WERI-Rb-1 (cell line): ENCODE measurements around the gene PLPP3.

Experiments
- DNase-seq: peaks from one replicate; pipeline ENCODE4 v3.0.0-alpha.2; 2020
- H3K27ac ChIP-seq: fragments of 250-450 bp; sonication (Bioruptor Pico); 2 replicates; pipeline ENCODE4 v1.5.1; 2020; ENCODE audit warnings: mild to moderate bottlenecking, moderate library complexity
- H3K27me3 ChIP-seq: fragments of 250-450 bp; sonication (Bioruptor Pico); 2 replicates; pipeline ENCODE4 v1.5.1; 2021; ENCODE audit warnings: mild to moderate bottlenecking, low read depth, moderate library complexity; ENCODE audit not compliant: insufficient read depth, severe bottlenecking
- H3K36me3 ChIP-seq: fragments of 250-450 bp; sonication (Bioruptor Pico); 2 replicates; pipeline ENCODE4 v1.5.1; 2020; ENCODE audit warnings: mild to moderate bottlenecking, moderate library complexity
- H3K4me3 ChIP-seq: 2 replicates; pipeline ENCODE4 v1.5.1; 2011; ENCODE audit warnings: low read depth, mild to moderate bottlenecking, control low read depth, low read length
- H3K9me3 ChIP-seq: fragments of 250-450 bp; sonication (Bioruptor Pico); 2 replicates; pipeline ENCODE4 v1.5.1; 2021; ENCODE audit warnings: mild to moderate bottlenecking, moderate library complexity; ENCODE audit not compliant: severe bottlenecking
- TF ChIP-seq, protein P1 (sequence below): IDR thresholded peaks from 2 replicates; pipeline ENCODE4 v1.5.1; 2011; ENCODE audit warnings: low read depth, mild to moderate bottlenecking, control low read depth, inconsistent platforms, low read length

The PLPP3 gene

DNA sequence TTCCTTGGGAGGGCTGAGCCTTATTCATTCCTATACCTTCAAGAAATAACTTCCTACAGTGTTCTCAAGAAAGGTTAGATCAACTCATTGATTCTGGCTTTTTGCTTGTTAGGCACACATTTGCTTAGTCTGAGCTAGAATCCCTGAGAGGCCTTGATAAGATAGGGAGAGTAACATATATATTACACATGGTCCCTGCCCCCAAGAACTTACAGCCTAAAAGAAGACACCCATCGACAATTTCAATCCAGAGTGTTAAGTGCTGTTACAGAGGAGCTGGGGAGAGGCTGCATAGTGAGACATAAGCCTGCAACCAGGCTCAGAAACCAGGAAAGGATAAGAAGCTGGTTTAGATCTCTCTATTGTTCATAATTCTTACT lies 68.7 kb downstream of the PLPP3 start:
- Histone ChIP-seq H3K4me3 (no peak overlapping the region), H3K9me3 (no peaks in the 10 kb centered on the region), H3K36me3 (peaks cover 5% of the 10 kb centered on the region; the same call in 1 of the 2 replicates), H3K27me3 (no peaks in the 10 kb centered on the region), H3K27ac (peak overlapping the region; percentile 71)
- no peak for DNase-seq
- TF ChIP-seq, protein P1, sequence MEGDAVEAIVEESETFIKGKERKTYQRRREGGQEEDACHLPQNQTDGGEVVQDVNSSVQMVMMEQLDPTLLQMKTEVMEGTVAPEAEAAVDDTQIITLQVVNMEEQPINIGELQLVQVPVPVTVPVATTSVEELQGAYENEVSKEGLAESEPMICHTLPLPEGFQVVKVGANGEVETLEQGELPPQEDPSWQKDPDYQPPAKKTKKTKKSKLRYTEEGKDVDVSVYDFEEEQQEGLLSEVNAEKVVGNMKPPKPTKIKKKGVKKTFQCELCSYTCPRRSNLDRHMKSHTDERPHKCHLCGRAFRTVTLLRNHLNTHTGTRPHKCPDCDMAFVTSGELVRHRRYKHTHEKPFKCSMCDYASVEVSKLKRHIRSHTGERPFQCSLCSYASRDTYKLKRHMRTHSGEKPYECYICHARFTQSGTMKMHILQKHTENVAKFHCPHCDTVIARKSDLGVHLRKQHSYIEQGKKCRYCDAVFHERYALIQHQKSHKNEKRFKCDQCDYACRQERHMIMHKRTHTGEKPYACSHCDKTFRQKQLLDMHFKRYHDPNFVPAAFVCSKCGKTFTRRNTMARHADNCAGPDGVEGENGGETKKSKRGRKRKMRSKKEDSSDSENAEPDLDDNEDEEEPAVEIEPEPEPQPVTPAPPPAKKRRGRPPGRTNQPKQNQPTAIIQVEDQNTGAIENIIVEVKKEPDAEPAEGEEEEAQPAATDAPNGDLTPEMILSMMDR = no peak

DNA sequence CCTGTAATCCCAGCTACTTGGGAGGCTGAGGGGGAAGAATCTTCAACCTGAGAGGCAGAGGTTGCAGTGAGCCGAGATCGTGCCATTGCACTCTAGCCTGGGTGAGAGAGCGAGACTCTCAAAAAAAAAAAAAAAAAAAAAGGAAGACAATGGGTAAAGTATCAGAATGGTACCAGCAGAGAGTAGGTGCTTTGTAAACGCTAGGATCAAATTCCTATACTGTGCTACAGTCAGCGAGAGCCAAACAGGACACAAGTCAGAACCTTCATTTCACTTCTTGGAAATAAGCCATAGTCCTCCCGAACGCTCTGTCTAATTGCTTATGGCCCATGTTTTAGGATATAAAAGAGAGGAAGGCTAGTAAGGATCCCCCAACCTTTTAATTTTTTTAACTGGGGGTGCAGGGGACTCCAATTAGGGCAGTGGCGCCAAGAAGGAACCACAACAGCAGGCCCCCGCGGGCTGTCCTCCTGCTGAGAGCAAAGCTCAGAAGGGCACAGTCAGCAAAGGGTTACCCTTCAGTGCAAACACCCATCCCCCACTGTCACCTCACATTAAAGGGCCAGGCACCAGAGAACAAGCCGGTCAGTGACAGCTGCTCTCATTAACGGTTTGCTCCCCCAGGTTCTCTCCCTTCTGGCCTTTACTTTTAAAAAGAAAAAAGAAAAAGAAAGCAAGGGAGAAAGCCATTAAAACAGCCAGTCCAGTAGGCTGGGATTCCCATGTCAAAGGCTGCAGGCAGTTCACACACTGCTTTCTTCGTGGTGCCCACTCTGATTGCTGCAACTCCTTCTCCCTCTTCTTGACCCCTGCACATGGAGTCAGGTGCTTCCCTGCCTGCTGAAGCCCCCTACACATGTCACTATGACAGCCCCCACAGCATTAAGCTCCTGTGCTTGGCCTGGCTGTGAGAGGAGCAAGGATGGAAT lies 69.4 kb downstream of the PLPP3 start:
- Histone ChIP-seq H3K9me3 (no peaks in the 10 kb centered on the region), H3K36me3 (peaks cover 5% of the 10 kb centered on the region; the same call in 1 of the 2 replicates), H3K27me3 (no peaks in the 10 kb centered on the region), H3K27ac (peak overlapping the region; percentile 71), H3K4me3 (no peak overlapping the region)
- TF ChIP-seq, protein P1 = no peak
- peak; percentile 71 for DNase-seq

DNA sequence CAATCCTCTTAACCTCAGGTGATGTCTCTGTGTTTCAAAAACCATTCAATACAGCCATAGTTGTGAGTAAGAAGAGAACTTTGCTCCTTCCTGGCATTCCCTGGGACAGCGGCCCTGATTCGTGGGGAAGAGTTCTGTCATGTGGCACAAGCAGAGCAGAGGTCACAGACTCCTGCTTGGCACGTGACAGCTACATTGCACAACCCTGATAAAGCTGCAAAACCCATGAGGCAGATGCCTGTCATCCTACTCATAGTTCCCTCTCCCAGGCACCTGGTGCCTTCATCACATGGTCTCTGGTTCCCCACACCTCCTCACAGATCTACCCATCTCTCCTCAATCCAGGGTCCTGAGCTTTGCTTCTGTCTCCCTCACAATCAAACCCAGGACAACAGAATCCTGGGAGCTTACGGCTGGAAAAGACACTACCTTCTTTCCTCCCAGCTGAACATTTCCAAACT lies 70.8 kb downstream of the PLPP3 start:
- no peak overlapping the region for H3K4me3 ChIP-seq
- TF ChIP-seq, protein P1 = no peak
- DNase-seq = no peak
- H3K27me3 ChIP-seq = no peaks in the 10 kb centered on the region
- no peak overlapping the region for H3K27ac ChIP-seq
- H3K9me3 ChIP-seq = no peaks in the 10 kb centered on the region
- peaks cover 5% of the 10 kb centered on the region; the same call in 1 of the 2 replicates for H3K36me3 ChIP-seq

DNA sequence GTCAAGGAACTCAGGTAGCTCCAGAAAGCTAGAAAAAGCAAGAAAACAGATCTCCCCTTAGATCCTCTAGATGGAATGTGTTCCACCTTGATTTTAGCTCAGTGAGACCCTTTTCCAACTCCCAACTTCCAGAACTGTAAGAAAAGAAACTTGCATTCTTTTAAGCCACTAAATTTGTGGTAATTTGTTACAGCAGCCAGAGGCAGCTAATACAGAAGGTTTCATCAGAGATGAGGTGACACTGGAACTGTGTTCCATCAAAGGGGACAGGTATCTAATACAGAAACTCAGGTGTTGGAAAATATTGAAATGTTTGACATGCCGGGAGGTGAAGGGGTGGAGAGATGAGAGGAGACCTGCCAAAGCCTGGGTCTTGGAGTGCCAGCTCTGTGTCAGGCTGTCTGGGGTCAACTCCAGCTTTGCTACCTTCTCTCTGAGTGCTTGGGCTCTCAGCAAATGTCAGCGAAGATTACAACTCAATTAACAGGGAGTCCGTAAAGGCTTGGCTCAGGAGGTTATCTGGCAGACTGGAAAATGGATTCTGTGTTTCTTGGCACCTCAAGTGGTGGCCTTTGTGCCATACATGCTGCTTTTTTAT lies 71.3 kb downstream of the PLPP3 start:
- no peak for DNase-seq
- Histone ChIP-seq H3K36me3 (peaks cover 5% of the 10 kb centered on the region; the same call in 1 of the 2 replicates), H3K27ac (no peak overlapping the region), H3K4me3 (no peak overlapping the region), H3K27me3 (no peaks in the 10 kb centered on the region), H3K9me3 (no peaks in the 10 kb centered on the region)
- TF ChIP-seq, protein P1 = no peak

DNA sequence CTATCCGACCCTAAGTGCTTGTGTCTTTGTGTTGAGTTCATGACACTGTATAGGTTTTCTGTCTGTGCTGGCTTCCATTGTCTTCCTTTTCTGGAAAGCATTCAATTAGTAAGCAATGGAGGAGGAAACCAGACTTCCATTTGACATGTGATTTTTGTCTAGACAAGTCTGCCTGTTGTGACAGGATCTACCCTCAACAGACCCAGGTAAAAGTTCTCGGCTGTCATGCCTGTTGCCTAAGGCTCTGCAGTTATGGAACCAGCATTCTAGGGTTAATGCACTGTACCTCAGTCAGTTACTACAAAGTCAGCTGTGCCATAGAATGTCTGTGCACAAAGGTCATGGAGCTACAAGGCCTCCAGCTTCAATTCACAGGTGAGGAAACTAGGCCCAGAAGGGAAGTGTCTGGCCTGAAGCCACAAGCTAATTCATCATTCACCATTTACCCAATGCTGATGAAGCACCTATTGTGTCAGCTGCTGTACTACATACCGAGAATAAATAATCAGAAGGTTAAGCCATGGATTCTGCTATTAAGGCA lies 72.3 kb downstream of the PLPP3 start:
- Histone ChIP-seq H3K4me3 (no peak overlapping the region), H3K27ac (peak overlapping the region; percentile 80), H3K36me3 (peaks cover 5% of the 10 kb centered on the region; the same call in 1 of the 2 replicates), H3K27me3 (no peaks in the 10 kb centered on the region), H3K9me3 (no peaks in the 10 kb centered on the region)
- TF ChIP-seq, protein P1 = no peak
- DNase-seq = no peak
